ENCODE measurements around the gene CALML4.
"Not testable (repeated sequence)": the region's sequence is repeated elsewhere in the genome, so short reads cannot be mapped to it uniquely, and the experiment has no call there.

Gene CALML4

GRCh38 chr15:68208136-68208535 lies 3.0 kb upstream of the CALML4 start:
- DNase-seq (ENCODE audit: low read depth): no peak

GRCh38 chr15:68207176-68207935 lies 2.2 kb upstream of the CALML4 start:
- no peak for DNase-seq (ENCODE audit: low read depth)

GRCh38 chr15:68206711-68207151 lies 1.6 kb upstream of the CALML4 start:
- no peak for DNase-seq (ENCODE audit: low read depth)

GRCh38 chr15:68205954-68206539 lies 915 bp upstream of the CALML4 start:
- no peak for DNase-seq (ENCODE audit: low read depth)

GRCh38 chr15:68205558-68205944 lies 419 bp upstream of the CALML4 start:
- DNase-seq (ENCODE audit: low read depth): no peak

- DNase-seq (ENCODE audit: low read depth): no peak
These were observed 771 bp downstream of the CALML4 start for GRCh38 chr15:68204361-68204760.

GRCh38 chr15:68203956-68204355 lies 1.2 kb downstream of the CALML4 start:
- DNase-seq (ENCODE audit: low read depth): no peak

- DNase-seq (ENCODE audit: low read depth): no peak
These were observed 1.6 kb downstream of the CALML4 start for GRCh38 chr15:68203486-68203885.

- DNase-seq (ENCODE audit: low read depth): not testable (repeated sequence)
These were observed 2.1 kb downstream of the CALML4 start for GRCh38 chr15:68202994-68203393.

- no peak for DNase-seq (ENCODE audit: low read depth)
These were observed 3.3 kb downstream of the CALML4 start for GRCh38 chr15:68201879-68202261.

GRCh38 chr15:68201153-68201878 lies 3.8 kb downstream of the CALML4 start:
- DNase-seq (ENCODE audit: low read depth): no peak

GRCh38 chr15:68200016-68200861 lies 4.9 kb downstream of the CALML4 start:
- DNase-seq (ENCODE audit: low read depth): no peak

GRCh38 chr15:68199340-68199739 lies 5.8 kb downstream of the CALML4 start:
- DNase-seq (ENCODE audit: low read depth): no peak

GRCh38 chr15:68197661-68198437 lies 7.3 kb downstream of the CALML4 start:
- DNase-seq (ENCODE audit: low read depth): no peak

GRCh38 chr15:68197170-68197492 lies 8.0 kb downstream of the CALML4 start:
- no peak for DNase-seq (ENCODE audit: low read depth)

- DNase-seq (ENCODE audit: low read depth): no peak
These were observed 8.5 kb downstream of the CALML4 start for GRCh38 chr15:68196445-68197169.

- DNase-seq (ENCODE audit: low read depth): no peak
These were observed 9.6 kb downstream of the CALML4 start for GRCh38 chr15:68195336-68196112.

- no peak for DNase-seq (ENCODE audit: low read depth)
These were observed 12.2 kb downstream of the CALML4 start for GRCh38 chr15:68192804-68193486.

- DNase-seq (ENCODE audit: low read depth): no peak
These were observed 13.0 kb downstream of the CALML4 start for GRCh38 chr15:68192117-68192516.

- DNase-seq (ENCODE audit: low read depth): no peak
These were observed 13.6 kb downstream of the CALML4 start for GRCh38 chr15:68191555-68191954.

All from EH (cell line).